HG03064 (cell line): ENCODE measurements around the gene PSAPL1.

Experiments used
- ATAC-seq: cut with Tn5 transposase; IDR thresholded peaks from one replicate; pipeline ENCODE4 v1.9.1; 2021; ENCODE audit warnings: low read depth; ENCODE audit not compliant: unreplicated experiment

The PSAPL1 gene

DNA sequence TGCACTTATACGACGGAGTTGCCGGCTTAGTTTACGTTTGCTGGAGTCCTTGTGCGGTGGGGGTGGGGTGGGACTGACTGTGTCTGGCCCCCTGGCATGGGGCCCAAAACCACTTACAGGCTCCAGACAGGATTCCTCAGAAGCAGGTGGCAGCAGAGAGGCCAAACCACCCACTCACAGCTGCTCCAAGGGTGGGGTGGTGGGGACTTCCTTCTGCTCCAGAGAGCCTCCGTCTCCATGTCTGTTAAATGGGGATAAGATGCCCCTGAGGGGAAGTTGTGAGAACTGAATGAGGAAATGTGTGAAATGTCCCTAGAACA is 36.7 kb downstream of the PSAPL1 start:
- no peak for ATAC-seq

DNA sequence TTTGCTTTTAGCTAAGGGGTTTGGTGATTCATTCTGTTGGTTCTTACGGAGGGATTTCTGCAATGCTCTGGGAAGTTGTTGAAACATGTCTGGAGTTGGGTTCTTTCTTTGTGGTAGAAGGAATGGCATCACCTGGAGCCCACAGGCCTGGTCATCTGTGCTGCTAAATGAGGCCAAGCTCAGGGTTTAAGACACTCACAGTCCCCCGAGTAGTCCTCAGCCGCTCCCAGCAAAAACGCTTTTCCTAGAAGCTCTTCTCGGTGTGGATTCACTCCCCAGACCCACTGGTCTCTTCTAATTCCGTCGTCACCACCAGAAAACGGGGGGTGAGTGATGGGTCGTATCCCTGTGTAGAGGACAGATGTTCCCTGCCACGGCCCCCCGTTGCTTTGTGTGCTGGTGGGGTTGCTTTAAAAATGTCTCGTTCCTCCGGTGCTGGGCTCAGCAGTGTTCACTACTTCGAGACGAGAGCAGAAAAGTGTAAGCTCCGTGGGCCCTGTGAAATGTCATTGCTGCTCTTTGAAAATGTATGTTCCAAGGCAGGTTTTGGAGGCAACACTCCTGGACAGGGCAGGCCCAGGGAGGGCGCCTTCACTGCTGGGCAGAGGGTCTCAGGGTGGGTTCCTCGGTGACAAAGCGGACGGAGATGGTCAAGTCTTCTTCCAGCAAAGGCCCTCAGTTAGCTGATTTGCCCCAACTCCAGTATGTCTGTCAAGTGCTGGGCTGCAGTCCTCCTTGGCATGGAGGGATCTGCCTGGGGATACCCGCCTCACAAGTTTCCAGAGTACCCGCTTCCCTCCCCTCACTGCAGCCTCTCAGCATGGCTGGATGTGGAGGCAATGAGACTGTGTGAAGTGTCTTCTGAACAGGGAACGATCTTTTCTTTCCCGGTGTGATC is 37.3 kb downstream of the PSAPL1 start:
- no peak for ATAC-seq

DNA sequence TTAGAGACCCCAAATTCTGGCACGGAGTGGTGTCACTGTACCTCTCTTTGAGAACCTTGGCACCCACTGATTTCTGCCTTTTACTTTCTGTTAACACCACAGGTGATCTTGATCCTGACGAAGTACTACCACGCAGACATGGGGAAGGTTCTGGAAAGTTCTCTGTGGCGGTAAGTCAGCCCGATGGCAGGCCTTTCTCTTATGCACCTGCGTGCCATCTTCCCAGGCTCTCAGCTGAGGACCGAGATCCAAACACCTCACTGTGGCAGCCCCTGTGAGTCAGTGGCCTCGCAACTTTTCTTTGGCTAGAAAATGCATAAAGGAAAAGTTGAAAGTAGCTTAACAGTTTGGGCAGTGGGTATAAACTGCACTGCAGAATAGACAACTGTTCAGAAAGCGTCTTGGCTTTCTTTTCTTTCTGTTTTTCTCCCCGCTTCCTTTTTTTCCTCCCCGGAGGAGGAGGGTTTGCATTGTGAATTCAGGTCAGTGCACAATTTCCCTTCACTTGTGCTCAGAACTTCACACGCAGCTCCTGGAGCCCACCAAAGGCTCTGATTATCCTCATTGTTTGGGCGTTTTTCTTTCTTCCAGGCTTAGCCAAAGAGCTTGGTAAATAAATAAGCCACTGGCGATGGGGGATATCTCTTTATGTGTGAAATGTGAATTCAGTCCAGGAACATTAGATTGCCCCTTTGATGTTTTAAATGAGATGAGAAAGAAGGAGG is 38.4 kb downstream of the PSAPL1 start:
- no peak for ATAC-seq

DNA sequence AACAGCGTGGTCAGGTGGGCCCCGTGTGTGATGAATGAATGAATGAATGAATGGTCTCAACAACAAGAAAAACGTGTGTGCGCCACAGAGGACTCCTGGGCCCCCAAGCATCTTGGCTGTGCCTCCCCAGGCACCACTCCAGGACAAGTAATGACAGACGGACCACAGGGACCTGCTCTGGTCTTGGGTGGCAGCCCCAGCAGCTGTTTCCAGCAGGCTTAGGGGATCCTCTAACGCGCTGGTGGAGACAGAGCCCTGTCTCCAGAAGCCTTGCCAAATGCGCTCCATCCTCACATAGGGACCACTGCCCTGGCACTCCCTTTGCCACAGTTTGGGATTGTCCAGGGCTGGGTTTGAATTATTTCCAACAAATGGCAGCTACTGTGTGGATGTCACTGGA is 39.1 kb downstream of the PSAPL1 start:
- ATAC-seq: no peak

DNA sequence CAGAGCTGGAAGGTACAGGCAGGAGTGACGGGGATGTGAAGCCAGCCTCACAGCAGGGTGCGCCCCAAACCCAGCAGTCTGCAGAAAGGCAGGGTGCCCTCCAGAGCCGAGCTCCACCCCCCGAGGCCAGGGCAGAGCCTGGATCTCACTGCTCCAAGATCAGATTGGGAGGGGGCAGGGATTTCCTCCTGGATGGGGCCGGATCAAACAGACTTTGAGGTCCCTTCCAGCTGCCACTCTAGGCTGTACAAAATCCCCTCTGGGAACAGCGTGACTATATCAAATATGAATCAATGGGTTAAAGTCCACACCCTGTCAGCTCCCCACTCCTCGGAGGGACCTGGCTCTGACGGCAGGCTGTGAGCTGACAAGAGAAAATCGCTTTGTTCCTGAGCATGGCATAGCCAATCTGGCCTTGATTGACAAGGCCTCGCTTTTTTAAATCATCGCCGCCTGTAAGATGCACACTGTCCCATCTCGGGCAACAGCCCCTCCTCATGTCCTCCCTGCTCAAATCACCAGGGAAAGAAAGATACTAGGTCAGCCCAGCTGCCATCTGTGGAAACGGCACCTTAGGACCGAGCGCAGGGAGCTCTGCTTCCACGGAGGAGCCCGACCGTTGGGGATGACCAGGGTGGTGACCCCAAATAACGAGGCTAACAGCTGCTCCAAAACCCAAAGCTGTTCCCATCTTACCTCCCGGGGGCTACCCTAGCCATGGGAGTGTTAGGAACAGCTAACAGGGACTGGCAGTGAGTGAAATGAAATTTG is 39.9 kb downstream of the PSAPL1 start:
- ATAC-seq: no peak

DNA sequence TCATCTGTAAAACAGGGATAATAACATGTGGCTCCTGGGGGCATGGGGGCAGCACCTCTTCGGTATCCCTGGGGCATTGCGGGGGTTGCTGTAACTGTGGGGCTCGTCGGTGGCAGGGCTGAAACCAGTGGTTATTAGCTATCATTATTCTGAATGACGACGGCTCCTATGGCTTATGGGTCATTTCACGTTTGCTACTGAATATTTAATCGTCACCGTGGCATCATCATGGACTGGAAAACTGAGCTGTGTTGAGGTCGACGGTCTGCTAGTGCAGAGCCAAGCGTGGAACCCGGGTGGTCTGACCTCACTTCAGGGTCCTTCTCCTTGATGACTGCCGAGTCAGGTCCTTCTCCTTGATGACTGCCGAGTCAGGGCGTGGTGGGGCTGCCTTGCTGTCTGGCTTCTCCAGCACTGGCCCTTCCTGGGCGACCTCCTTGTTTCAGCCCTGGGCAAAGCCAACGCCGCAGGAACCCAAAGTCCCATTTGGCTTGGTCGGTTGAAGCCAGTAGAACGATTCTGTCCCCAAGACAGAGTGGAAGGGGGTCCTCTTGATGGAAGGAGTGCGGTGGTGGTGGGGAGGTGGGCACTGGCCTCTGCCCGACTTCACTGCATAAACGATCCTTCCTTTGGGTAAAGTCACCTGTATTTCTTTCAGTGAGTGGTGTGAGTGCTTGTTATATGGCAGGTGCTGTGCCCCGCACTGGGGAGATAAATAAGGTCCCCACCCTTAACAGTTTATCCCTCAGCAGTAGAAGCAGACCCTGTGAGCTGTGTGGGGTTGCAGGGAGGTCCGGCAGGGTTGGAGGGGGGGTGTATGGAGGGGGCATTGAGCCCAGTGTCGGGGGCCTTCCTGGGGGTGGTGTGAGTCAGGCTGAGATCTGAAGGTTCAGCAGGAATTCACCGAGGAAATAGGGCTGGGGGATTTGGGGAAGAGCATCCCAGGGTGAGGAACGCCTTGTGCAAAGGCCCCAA is 40.8 kb downstream of the PSAPL1 start:
- no peak for ATAC-seq

DNA sequence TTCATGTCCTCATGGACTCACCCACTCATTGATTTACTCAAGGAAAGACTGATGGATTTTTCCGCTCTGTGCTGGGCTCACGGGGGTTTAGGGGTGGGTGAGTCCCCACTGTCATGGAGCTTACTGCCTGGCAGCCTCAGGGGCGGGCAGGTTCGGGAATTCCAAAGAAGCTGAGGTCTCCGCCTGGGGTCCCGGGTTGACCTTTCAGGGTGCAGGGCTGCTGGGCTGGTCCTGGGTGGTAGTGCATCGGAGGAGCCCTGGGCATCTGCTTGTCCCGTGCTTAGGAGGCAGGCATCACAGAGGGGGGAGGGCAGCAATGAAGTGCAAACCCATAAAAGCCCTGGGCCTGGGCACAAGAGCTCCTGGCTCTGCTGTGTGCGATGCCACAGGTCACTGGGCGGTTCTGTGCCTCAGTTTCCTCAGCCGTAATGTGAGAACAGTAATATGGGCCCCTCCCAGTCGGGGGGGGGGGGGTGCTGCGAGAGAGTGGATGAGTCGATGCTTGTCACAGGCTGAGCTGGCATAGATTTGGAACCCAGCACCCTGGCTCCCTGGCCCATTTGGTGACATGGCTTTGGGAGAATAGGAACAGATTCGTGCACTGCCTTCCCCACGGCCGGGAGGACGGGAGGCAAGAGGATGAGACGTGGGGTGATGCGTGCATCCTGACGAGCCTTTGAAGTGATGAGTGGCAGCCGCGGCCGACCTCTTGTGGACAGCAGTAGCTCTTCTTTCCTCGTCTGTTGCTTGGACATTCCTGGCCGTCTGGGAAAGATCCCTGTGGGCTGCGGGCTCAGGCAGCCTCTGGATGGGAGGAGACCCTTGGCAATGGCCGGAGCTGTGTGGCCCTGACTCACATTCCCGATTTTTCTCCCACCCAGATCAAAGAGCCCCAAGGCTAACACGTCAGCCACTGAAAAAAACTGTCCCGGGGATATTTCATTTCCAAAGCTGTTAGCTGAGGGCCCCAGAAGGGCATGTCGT is 42.0 kb downstream of the PSAPL1 start:
- no peak for ATAC-seq

DNA sequence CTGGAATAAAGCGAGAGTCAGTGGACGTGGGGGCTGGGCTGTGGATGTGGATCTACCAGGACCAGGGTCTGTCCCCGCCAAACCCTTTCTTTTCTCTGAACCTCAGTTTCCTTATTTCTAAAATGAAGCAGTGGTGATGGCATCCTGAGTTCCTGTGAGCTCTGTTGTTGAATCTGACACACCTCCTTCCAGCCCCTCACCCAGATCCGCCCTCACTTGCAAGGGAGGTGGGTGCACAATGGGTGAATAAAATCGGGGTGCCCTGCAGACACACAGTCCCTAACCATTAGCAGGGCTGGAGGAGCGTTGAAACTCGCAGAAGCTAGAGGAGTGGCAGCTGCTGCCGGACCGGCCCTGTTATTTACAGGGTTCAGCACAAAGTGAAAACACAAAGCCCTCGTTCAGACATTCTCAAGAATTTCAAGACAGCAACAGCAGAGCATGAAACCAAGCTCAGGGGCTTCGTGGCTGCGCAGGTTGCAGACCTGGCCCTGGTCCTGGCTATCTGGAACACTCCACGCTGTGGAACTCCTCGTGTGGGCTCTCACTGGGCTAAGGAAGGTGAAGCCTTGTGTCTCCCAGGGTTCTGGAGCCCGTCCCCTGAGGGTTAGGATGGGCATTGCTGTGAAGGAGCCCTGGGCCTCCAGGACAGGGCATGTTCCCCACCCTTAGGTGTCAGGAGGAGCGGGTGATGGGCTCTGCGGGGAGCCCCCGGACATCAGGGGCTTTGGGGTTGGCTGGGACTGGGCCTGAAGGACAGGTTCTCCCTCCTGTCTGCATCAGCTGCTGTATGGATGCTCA is 42.9 kb downstream of the PSAPL1 start:
- ATAC-seq: no peak

DNA sequence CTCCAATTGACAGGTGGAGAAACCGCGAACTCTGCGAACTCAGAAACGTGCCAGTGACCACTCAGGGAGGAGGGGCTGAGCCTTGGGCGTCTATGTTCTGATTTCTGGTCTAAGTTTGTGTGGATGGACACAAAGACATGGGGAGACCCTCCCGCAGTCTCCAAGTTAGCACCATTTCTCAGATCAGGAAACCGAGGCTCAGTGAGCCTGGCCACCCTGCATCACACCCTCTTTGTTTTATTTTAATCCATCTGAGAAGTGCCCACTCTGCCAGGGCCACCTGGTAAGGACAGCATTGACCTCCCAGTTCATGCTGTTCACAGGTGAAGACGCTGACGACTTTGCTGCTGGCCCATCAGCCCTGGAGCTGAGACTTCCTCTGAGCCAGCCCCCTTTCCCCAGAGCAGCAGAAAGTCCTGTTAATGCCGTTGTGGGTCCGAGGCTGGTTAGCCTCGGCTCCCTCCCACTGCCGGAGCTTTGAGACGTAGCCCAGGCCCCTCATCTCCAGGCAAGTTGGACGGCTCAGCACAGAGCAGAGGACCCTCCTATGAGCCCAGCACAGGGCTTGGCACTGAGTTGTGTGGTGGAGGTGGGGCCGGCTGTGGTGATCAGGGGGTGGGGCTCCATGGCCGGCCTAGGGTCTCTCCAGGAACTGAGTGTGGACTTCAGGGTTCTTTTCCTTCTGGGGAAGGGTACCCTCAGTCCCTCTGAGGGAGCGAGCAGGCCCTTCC is 43.7 kb downstream of the PSAPL1 start:
- ATAC-seq: no peak

DNA sequence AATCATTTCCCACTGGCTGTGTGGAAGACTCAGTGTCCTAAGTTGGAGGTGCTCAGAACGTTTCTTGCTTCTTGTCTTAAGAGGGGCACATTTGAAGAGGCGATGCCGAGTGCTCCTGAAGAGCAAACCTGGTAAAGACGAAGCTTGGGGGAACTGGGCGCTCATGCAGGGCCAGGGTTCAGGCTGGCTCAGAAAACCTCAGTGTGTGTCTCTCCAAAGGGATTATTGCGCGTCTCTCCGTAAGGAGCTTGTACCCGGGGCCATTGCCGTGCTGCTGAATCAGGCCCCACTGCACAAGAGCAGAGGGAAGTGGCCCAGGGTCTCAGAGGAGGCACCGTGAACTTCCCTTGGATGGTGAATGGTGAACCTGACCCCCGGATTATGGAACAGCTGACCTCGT is 44.4 kb downstream of the PSAPL1 start:
- ATAC-seq: no peak

DNA sequence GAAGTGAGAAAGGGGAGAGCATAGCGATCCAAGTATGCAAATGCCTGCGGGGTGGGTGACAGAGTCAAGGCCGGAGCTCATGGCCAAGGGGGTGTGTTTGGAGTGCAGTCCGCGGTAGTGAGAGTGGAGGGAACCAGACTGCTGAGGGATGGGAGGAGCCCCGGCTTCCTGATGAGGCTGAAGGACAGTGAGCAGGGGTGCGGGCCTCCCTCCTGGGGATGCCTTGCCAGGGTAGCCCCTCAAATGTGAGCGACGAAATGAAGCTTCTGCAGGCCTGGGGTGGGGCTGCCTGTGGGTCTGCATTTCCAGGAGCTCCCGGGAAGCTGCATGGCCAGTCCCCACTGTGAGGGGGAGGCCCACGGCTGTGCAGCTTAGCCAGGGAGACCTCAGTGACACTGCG is 45.0 kb downstream of the PSAPL1 start:
- ATAC-seq: no peak

DNA sequence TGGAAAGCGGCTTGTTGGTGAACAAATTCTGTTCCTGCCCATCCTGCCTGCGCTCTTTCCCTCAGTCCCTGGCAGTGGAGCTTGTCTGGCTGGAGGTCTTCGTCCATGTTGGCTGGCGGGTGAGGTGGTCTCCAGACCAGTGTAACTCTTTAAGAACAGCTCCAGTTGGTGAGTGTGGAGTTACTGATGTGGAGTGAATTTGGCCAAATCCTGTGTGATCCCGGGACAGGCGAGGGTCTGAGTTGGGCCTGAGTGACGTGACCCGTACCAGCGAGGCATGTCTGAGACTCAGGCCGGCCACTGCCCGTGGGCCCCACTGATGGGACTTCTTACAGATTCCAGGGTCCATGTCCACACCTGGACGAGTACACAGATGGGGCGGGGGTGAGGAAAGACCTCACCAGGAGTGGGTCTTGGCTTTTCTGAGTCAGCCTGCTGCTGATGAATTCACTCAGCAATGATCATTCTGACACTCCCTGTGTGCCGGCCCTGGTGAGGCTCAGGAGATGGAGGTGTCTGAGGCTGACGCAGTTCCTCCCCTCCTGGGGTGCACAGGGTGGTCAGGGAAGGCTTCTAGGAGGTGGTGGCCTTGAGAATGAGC is 45.5 kb downstream of the PSAPL1 start:
- no peak for ATAC-seq

DNA sequence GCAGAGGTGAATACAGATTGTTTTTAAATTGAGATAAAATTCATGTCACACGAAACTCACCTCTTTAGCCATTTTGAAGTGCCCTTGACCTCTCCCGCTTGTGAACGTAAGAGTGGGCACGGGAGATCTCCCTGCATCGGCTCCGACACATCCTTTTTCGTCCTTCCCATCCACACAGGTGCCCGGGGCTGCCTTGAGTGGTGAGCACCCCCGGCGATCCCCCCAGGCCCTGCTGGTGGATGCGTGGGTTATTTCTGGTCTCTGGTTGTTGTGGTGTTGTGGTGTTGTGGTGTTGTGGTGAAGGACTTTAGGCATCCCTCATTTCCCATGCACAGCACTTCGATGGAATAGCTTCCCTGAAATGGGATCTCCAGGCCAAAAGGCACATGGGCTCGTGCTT is 46.1 kb downstream of the PSAPL1 start:
- ATAC-seq: no peak

DNA sequence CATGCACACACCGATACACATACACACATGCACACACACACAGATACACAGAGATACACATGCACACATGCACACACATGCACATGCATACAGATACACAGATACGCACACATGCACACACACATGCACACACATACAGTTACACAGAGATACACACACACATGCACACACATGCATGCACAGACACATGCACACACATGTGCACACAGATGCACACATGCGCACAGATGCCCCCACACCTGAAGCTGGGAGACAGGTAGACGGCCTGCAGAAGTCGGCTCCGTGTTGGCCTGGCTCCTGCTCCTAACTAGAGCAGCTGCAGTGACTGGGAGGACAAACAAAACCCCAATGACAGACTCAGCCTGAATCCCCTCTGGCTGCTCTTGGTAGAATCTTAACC is 46.8 kb downstream of the PSAPL1 start:
- ATAC-seq: no peak

DNA sequence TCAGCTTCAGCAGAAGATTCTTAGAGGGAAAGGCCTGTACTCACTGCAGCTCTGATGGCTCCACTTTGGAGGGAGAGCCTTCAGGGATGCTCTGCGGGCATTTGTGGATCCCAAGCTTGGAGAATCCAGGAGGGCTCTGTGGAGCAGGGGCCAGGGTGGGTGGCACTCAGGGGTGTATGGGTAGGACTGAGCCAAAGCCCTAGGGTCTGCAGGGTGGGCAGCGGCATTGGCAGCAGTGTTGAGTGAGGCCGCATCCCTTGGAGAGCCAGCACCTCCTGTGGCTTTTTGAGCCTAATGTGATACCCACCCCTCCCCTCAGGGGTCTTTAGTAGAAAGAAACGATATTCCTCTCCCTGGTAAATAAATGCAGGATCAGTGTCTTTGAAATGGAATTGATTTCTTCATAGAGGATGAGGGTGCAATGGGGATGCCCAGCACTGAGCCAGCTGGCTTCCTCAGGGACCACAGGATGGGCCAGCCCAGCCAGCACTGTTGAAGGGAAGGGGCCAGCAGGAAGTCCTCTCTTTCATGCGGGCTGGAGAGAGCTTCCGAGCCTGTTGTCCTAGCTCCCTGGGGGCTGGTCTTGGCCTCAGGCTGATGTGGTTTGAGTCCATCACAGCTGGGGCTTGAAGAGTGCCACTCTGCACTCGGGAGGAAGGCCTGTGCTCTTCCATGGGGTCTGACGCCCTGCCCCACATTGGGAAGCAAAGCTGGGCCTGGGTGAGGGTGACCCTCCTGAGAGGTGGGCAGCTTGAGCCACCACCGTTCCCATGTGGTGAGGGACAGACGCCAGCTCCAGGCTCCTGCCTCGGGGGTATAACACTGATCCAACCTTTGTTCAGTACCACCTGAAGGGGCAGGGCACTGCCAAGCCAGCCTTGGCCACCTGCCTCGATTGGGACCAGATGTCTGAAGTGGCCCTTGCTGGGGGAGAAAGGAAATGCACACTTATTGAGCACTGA is 49.5 kb downstream of the PSAPL1 start:
- ATAC-seq: no peak
